K562 (cell line): ENCODE results near the gene LRRC25.

Experiments
- CBX8 ChIP-seq: fragments of 200-600 bp; sonication (generic); IDR thresholded peaks from 2 replicates; pipeline ENCODE4 v1.6.1; 2012; ENCODE audit warnings: borderline replicate concordance, mixed run types, low read depth, mild to moderate bottlenecking, moderate library complexity, mixed read lengths, low read length, control low read depth, inconsistent platforms; ENCODE audit not compliant: poor library complexity, severe bottlenecking; ENCODE audit errors: extremely low read depth
- FOXJ3 ChIP-seq: sonication (generic); formaldehyde crosslinking; IDR thresholded peaks from 2 replicates; pipeline ENCODE4 v1.4.0; 2020; ENCODE audit warnings: mild to moderate bottlenecking, missing genetic modification reagents
- GABPB1 ChIP-seq: sonication (generic); formaldehyde crosslinking; IDR thresholded peaks from 2 replicates; pipeline ENCODE4 v1.8.0; 2022; ENCODE audit warnings: mild to moderate bottlenecking, missing genetic modification reagents
- MEF2D ChIP-seq: conservative IDR thresholded peaks from 2 replicates; pipeline ENCODE4 v1.6.1; 2016; ENCODE audit warnings: low read depth, missing genetic modification characterization, missing compliant biosample characterization
- MYNN ChIP-seq, 2 experiments: sonication (generic); formaldehyde crosslinking in 1 of 2; IDR thresholded peaks; 2 replicates each; pipeline versions ENCODE4 v1.5.0 to v1.6.1; 2016 to 2020; ENCODE audit warnings: antibody characterized with exemption in 1 of 2, missing genetic modification reagents in 1 of 2
- PPARD ChIP-seq: fragments of 250-450 bp; sonication (Bioruptor Pico); IDR thresholded peaks from 2 replicates; pipeline ENCODE4 v1.8.0; 2022; ENCODE audit warnings: inconsistent platforms, mild to moderate bottlenecking, moderate library complexity
- RCOR1 ChIP-seq, 2 experiments: IDR thresholded peaks; 2 replicates each; pipeline ENCODE4 v1.6.1; 2012; ENCODE audit warnings: low read depth in 2 of 2, low read length in 2 of 2, borderline replicate concordance in 1 of 2, improper control_type of control experiment in 1 of 2
- SIN3A ChIP-seq, 2 experiments: fragments of 150-350 bp in 1 of 2; IDR thresholded peaks; 2 replicates each; pipeline ENCODE4 v1.6.1; 2011 to 2016; ENCODE audit warnings: borderline replicate concordance in 2 of 2, low read depth in 2 of 2, low read length in 2 of 2, mild to moderate bottlenecking in 2 of 2, moderate library complexity in 2 of 2; ENCODE audit not compliant: control insufficient read depth in 1 of 2
- TF ChIP-seq, protein P1 (sequence below): fragments of 200-600 bp; sonication (generic); IDR thresholded peaks from one replicate; pipeline ENCODE4 v1.6.1; 2012; ENCODE audit warnings: mild to moderate bottlenecking, low read depth, low read length, inconsistent platforms
- TF ChIP-seq, protein P2 (sequence below), 3 experiments: IDR thresholded peaks in 2 of 3; conservative IDR thresholded peaks in 1 of 3; 2 replicates each; pipeline ENCODE4 v1.5.1; 2011 to 2012; ENCODE audit warnings: low read length in 3 of 3, mild to moderate bottlenecking in 3 of 3, control low read depth in 2 of 3, improper control_type of control experiment in 1 of 3, inconsistent platforms in 1 of 3, low read depth in 1 of 3, mixed read lengths in 1 of 3, moderate library complexity in 1 of 3; ENCODE audit not compliant: insufficient read depth in 2 of 3
- TF ChIP-seq, protein P3 (sequence below): fragments of 250-450 bp; sonication (Bioruptor Pico); IDR thresholded peaks from 2 replicates; pipeline ENCODE4 v1.8.0; 2022; ENCODE audit warnings: inconsistent platforms
- TF ChIP-seq, protein P4 (sequence below): fragments of 250-450 bp; sonication (Bioruptor Pico); IDR thresholded peaks from 2 replicates; pipeline ENCODE4 v1.5.0; 2022; ENCODE audit warnings: mild to moderate bottlenecking

DNA sequence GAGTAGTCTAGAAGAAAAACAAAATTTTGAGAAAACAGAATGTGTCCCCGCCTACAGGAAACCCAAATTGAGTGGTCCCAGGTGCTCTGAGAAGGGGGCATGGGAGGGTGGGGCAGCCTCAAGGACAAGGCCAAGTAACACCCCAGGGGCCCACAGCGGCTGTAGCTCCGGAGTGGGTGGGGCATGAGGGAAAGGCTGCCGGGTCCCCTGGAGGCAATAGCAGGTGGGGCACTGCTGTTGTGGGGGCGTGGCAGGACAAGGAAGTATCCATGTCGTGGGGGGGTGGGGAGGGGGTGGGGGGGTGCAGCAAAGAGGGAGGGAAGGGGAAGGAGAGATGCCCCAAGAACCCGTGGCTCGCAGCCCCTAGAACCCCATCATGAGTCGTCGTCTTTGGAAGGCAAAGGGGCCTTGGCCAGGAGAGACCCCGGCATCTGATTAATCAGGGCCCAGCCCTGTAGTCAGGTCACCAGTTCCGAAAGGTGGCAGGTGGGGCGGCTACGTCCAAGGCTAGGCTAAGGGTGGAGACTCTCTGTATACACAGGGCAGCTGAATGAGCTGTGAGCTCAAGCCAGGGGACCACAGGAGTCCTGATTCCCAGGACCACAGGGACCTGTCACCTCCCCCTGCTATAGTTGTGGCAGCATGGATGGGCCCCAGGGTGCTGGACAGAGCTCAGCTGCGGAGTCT lies 48.0 kb upstream of the LRRC25 start:
- TF ChIP-seq PPARD (CRISPR knock-in tag) (no peak), MYNN (IDR thresholded peaks at IDR 0.05) (no peak), MYNN (CRISPR knock-in tag; IDR thresholded peaks at IDR 0.05) (no peak), CBX8 (no peak), RCOR1 (IDR thresholded peaks at IDR 0.05; ENCODE audit: borderline replicate concordance in 1 of 2, low read depth in 2 of 2, low read length in 2 of 2) (no peak), MEF2D (tag) (no peak), GABPB1 (CRISPR knock-in tag) (no peak), FOXJ3 (CRISPR knock-in tag) (no peak), SIN3A (IDR thresholded peaks at IDR 0.05; ENCODE audit: borderline replicate concordance in 2 of 2, control insufficient read depth in 1 of 2, low read depth in 2 of 2, low read length in 2 of 2) (no peak)
- TF ChIP-seq, protein P1, sequence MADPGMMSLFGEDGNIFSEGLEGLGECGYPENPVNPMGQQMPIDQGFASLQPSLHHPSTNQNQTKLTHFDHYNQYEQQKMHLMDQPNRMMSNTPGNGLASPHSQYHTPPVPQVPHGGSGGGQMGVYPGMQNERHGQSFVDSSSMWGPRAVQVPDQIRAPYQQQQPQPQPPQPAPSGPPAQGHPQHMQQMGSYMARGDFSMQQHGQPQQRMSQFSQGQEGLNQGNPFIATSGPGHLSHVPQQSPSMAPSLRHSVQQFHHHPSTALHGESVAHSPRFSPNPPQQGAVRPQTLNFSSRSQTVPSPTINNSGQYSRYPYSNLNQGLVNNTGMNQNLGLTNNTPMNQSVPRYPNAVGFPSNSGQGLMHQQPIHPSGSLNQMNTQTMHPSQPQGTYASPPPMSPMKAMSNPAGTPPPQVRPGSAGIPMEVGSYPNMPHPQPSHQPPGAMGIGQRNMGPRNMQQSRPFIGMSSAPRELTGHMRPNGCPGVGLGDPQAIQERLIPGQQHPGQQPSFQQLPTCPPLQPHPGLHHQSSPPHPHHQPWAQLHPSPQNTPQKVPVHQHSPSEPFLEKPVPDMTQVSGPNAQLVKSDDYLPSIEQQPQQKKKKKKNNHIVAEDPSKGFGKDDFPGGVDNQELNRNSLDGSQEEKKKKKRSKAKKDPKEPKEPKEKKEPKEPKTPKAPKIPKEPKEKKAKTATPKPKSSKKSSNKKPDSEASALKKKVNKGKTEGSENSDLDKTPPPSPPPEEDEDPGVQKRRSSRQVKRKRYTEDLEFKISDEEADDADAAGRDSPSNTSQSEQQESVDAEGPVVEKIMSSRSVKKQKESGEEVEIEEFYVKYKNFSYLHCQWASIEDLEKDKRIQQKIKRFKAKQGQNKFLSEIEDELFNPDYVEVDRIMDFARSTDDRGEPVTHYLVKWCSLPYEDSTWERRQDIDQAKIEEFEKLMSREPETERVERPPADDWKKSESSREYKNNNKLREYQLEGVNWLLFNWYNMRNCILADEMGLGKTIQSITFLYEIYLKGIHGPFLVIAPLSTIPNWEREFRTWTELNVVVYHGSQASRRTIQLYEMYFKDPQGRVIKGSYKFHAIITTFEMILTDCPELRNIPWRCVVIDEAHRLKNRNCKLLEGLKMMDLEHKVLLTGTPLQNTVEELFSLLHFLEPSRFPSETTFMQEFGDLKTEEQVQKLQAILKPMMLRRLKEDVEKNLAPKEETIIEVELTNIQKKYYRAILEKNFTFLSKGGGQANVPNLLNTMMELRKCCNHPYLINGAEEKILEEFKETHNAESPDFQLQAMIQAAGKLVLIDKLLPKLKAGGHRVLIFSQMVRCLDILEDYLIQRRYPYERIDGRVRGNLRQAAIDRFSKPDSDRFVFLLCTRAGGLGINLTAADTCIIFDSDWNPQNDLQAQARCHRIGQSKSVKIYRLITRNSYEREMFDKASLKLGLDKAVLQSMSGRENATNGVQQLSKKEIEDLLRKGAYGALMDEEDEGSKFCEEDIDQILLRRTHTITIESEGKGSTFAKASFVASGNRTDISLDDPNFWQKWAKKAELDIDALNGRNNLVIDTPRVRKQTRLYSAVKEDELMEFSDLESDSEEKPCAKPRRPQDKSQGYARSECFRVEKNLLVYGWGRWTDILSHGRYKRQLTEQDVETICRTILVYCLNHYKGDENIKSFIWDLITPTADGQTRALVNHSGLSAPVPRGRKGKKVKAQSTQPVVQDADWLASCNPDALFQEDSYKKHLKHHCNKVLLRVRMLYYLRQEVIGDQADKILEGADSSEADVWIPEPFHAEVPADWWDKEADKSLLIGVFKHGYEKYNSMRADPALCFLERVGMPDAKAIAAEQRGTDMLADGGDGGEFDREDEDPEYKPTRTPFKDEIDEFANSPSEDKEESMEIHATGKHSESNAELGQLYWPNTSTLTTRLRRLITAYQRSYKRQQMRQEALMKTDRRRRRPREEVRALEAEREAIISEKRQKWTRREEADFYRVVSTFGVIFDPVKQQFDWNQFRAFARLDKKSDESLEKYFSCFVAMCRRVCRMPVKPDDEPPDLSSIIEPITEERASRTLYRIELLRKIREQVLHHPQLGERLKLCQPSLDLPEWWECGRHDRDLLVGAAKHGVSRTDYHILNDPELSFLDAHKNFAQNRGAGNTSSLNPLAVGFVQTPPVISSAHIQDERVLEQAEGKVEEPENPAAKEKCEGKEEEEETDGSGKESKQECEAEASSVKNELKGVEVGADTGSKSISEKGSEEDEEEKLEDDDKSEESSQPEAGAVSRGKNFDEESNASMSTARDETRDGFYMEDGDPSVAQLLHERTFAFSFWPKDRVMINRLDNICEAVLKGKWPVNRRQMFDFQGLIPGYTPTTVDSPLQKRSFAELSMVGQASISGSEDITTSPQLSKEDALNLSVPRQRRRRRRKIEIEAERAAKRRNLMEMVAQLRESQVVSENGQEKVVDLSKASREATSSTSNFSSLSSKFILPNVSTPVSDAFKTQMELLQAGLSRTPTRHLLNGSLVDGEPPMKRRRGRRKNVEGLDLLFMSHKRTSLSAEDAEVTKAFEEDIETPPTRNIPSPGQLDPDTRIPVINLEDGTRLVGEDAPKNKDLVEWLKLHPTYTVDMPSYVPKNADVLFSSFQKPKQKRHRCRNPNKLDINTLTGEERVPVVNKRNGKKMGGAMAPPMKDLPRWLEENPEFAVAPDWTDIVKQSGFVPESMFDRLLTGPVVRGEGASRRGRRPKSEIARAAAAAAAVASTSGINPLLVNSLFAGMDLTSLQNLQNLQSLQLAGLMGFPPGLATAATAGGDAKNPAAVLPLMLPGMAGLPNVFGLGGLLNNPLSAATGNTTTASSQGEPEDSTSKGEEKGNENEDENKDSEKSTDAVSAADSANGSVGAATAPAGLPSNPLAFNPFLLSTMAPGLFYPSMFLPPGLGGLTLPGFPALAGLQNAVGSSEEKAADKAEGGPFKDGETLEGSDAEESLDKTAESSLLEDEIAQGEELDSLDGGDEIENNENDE, result no peak
- TF ChIP-seq, protein P2, sequence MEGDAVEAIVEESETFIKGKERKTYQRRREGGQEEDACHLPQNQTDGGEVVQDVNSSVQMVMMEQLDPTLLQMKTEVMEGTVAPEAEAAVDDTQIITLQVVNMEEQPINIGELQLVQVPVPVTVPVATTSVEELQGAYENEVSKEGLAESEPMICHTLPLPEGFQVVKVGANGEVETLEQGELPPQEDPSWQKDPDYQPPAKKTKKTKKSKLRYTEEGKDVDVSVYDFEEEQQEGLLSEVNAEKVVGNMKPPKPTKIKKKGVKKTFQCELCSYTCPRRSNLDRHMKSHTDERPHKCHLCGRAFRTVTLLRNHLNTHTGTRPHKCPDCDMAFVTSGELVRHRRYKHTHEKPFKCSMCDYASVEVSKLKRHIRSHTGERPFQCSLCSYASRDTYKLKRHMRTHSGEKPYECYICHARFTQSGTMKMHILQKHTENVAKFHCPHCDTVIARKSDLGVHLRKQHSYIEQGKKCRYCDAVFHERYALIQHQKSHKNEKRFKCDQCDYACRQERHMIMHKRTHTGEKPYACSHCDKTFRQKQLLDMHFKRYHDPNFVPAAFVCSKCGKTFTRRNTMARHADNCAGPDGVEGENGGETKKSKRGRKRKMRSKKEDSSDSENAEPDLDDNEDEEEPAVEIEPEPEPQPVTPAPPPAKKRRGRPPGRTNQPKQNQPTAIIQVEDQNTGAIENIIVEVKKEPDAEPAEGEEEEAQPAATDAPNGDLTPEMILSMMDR (IDR thresholded peaks at IDR 0.05 in 2 of 3, conservative IDR thresholded peaks at IDR 0.05 in 1 of 3; ENCODE audit: insufficient read depth in 2 of 3, low read depth in 1 of 3, low read length in 3 of 3), result no peak
- TF ChIP-seq, protein P3, sequence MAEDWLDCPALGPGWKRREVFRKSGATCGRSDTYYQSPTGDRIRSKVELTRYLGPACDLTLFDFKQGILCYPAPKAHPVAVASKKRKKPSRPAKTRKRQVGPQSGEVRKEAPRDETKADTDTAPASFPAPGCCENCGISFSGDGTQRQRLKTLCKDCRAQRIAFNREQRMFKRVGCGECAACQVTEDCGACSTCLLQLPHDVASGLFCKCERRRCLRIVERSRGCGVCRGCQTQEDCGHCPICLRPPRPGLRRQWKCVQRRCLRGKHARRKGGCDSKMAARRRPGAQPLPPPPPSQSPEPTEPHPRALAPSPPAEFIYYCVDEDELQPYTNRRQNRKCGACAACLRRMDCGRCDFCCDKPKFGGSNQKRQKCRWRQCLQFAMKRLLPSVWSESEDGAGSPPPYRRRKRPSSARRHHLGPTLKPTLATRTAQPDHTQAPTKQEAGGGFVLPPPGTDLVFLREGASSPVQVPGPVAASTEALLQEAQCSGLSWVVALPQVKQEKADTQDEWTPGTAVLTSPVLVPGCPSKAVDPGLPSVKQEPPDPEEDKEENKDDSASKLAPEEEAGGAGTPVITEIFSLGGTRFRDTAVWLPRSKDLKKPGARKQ (CRISPR knock-in tag), result no peak
- TF ChIP-seq, protein P4, sequence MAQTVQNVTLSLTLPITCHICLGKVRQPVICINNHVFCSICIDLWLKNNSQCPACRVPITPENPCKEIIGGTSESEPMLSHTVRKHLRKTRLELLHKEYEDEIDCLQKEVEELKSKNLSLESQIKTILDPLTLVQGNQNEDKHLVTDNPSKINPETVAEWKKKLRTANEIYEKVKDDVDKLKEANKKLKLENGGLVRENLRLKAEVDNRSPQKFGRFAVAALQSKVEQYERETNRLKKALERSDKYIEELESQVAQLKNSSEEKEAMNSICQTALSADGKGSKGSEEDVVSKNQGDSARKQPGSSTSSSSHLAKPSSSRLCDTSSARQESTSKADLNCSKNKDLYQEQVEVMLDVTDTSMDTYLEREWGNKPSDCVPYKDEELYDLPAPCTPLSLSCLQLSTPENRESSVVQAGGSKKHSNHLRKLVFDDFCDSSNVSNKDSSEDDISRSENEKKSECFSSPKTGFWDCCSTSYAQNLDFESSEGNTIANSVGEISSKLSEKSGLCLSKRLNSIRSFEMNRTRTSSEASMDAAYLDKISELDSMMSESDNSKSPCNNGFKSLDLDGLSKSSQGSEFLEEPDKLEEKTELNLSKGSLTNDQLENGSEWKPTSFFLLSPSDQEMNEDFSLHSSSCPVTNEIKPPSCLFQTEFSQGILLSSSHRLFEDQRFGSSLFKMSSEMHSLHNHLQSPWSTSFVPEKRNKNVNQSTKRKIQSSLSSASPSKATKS, result no peak
